NCI-H446 treated with DMSO at 0.1 percent for 48 hours (cell line): ENCODE data around the gene RIOK3.
A peak's percentile ranks its signal among the peaks of the same experiment; 100 is the strongest.
"Not testable (repeated sequence)": the region's sequence is repeated elsewhere in the genome, so short reads cannot be mapped to it uniquely, and the experiment has no call there.

Source experiments
- DNase-seq: peaks from one replicate; lab custom pipeline; 2025; lab: John Stamatoyannopoulos, UW

RIOK3 gene

DNA sequence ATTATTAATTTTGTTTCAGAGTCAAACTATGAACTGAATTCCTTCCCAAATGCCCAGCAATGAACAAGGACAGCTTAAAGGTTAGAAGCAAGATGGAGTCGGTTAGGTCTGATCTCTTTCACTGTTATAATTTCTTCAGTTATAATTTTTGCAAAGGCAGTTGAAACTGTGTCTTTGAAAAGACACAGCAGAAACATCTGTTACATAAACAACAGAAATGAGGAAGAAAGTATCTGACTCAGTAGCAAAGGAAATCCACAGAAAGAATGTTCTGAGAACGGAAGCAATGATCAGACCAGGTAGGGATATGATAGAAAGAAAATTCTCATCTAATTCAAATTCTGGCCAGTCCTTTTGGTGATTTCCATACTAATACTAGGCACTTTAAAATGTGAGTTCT lies 45.0 kb downstream of the RIOK3 start:
- no peak for DNase-seq

DNA sequence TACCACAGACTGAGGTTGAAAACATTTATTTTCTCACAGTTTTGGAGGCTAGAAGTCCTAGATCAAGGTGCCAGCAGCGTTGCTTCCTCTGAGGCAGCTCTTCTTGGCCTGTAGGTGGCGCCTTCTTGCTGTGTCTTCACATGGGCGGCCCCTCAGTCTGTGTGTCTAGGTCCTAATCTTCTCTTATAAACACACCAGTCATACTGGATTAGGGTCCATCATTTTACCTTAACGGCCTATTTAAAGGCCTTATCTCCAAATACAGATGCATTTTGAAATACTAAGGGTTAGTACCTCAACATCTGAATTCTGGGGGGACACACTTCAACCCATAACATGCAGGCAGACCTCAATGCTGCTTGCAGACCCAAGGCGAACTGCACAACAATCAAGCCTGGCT lies 45.8 kb downstream of the RIOK3 start:
- DNase-seq = peak; percentile 38

DNA sequence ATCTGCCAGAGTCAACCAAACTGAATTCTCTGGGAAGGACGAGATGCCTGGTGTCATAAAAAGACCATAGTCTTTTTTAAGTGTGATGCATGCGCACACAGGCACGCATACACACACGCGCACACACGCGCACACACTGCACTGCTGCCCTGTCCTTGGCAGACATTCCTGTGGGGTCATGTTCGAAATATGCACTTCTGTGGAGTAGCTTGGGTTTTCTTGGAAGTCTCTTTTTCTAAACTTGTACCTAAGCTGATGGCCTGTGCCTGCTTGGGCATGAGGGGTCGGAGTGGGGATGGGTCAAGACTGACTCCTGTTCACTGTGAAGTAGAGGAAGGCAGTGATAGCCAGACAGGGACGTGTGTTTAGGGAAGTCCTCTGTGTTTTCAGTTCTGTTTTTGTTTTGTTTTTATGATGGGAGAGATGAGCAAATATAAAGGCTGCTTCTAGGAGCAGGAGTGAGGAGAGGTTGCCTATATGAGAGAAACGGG lies 46.2 kb downstream of the RIOK3 start:
- DNase-seq = no peak

- DNase-seq = no peak
These were observed 48.5 kb downstream of the RIOK3 start for GRCh38 chr18:23501626-23502025.

- no peak for DNase-seq
These were observed 49.5 kb downstream of the RIOK3 start for GRCh38 chr18:23502516-23503037.

DNA sequence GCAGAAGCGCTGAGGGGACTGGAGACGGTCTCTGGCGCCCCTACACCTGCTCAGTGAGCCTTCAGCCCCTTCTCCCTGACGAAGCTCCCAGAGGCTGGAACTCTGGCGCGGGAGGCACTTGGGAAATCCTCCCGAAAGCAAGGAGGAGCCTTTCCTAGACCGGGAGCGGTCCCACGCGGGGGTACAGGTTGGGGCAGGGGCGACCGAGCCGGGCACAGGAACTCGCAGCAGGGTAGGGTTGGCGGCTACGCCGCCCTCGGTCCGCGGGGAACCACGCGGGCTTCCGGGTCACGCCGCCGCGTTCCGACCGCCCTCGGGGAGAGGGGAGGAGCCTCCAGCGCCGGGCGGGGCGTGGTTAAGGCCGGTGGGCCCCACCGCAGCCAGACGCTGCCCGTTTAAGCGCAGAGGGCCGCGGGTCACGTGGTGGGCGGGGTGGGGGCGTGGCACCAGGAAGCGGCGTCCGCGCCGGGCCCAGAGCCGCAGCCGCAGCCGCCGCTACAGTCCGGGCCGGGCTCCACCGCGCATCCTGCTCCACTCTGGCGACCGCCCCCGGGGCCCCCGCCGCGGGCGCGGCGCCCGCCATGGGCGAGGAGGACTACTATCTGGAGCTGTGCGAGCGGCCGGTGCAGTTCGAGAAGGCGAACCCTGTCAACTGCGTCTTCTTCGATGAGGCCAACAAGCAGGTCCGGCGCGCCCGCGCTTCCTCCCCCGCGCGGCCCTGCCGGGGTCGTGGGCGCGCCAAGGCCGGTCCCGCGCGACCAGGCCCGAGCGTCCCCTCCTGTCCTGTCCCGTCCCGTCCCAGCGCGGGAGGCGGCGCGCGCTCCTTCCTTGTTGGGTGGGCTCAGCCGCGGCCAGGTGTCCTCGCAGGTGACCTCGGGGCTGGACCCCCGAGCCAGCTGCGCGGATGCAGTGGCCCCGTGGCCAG lies 50.2 kb downstream of the RIOK3 start, which contains the start of gene RMC1:
Gene RMC1 (plus strand): TSS at position 474 of the 925 bp plus-strand sequence. CDS start 108 bp downstream, at position 582.
- DNase-seq = peak; percentile 70

DNA sequence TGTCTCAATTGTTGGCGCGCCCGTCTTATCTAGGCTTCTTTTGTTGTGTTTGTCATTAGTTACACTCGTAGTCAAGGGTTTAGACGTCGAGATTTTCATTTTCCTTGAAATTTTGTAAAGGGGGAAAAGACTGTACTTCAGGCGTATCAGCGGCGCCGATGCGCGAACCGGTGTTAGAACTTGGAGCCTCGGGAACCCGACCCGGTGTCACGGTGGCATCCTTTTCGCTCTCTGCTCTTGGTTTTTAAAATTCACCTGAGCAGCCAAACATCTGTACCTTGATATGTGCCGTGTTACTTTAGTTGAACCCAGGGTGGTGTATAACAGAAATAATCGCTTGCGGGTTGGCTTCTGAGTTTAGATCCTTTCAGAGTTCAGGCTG lies 50.9 kb downstream of the RIOK3 start:
- no peak for DNase-seq

GRCh38 chr18:23504720-23505119 lies 51.6 kb downstream of the RIOK3 start:
- DNase-seq = no peak

- no peak for DNase-seq
These were observed 53.3 kb downstream of the RIOK3 start for GRCh38 chr18:23506393-23506792.

- not testable (repeated sequence) for DNase-seq
These were observed 57.8 kb downstream of the RIOK3 start for GRCh38 chr18:23510923-23511322.

- not testable (repeated sequence) for DNase-seq
These were observed 59.1 kb downstream of the RIOK3 start for GRCh38 chr18:23512216-23512615.

GRCh38 chr18:23512641-23513040 lies 59.6 kb downstream of the RIOK3 start:
- DNase-seq = no peak

- DNase-seq = peak; percentile 23
These were observed 62.9 kb downstream of the RIOK3 start for GRCh38 chr18:23515911-23516546.

GRCh38 chr18:23519734-23520133 lies 66.6 kb downstream of the RIOK3 start:
- DNase-seq = no peak

DNA sequence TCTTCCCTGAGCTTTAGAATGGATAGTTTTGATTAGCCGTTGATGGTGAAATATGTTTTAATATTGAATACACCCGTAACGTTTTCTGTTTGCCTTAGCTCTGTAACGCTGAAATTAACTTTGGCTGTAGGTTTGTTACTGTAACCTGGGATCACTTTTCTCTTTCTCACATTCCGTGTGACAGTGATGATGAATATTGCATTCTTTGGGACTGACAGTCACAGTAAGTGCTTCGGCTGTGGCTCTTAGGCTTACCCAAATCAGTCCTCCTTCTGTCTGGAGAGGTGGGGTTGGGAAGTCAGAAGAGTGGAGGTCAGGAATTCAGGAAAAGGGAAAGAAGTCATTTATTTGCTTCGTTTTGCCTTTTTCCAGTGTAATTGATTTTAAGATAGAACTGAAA lies 68.2 kb downstream of the RIOK3 start:
- no peak for DNase-seq

- no peak for DNase-seq
These were observed 68.8 kb downstream of the RIOK3 start for GRCh38 chr18:23521907-23522306.

DNA sequence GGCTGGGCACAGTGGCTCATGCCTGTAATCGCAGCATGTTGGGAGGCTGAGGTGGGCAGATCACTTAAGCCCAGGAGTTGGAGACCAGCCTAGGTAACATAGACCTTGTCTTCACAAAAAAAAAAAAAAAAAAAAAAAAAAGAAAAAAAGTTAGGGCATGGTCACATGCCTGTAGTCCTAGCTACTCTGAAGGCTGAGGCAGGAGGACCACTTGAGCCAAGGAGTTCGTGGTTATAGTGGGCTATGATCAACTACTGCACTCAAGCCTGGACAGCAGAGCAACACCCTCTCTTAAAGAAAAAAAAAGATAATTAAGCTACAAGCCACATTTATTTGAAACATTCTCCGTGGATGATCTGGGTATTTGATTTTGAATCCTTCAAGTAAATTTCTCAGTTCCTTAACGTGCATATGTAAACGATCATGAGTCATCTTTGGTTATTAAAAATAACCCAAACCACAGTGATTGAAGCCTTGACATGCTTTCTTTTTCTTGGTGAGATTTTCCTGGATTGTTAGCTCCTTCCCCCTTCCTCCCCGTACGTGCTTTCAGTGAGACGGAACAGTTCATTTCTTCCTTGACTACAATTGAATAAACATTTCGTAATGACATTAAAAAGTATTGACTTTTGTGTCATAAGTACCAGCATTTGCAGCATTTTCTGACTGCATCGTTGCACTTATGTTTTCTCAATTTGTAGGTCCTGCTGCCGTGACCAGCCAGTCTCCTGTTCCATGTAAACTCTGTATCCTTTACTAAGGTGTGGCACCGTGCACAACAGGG lies 70.5 kb downstream of the RIOK3 start:
- no peak for DNase-seq

DNA sequence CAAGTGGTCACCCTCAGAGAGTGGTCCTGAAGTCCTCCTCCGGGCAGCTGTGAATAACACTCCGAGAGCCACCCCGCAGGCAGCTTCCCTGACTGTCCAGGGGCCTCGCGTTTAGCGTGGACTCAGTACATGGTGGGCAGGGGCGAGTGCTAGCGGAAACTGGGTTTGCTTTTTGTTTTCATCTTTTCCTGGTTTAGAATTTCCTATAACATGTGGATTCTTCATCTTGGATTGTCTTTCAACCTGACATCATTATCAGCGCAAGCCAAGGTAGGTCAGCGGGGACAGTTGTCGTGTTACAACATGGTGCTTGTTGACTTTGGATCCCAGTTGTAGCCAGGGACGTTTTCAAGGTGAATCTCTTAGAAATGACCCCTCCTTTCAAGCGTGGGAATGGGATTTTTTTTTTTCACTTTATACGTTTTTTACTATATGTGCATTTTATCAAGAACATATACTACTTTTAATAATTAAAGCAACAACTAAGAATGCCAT lies 71.2 kb downstream of the RIOK3 start:
- DNase-seq = no peak

DNA sequence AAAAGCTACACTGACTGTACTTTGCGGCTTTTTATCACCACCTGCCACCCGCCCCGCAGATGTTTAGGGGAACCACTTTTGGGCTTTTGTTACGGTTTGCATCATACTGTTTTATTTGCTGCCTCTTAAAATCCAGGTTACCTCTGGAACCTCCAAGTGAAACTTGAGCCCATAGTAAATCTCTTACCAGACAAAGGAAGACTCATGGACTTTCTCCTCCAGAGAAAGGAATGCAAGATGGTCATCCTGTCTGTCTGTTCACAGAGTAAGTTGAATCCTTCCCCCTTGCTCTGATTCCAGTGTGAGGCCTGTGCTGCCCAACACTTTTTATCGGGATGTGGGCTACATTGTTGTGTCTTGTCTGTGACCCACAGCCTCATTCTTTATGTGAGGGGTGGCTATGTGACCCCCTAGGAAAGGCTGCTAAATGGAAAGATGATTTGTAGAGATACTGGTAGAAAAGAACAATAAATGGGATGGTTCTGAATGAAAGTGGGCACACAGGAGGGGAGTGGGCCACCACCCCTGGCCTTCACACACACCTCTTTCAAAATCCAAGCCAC lies 73.5 kb downstream of the RIOK3 start:
- DNase-seq = no peak

DNA sequence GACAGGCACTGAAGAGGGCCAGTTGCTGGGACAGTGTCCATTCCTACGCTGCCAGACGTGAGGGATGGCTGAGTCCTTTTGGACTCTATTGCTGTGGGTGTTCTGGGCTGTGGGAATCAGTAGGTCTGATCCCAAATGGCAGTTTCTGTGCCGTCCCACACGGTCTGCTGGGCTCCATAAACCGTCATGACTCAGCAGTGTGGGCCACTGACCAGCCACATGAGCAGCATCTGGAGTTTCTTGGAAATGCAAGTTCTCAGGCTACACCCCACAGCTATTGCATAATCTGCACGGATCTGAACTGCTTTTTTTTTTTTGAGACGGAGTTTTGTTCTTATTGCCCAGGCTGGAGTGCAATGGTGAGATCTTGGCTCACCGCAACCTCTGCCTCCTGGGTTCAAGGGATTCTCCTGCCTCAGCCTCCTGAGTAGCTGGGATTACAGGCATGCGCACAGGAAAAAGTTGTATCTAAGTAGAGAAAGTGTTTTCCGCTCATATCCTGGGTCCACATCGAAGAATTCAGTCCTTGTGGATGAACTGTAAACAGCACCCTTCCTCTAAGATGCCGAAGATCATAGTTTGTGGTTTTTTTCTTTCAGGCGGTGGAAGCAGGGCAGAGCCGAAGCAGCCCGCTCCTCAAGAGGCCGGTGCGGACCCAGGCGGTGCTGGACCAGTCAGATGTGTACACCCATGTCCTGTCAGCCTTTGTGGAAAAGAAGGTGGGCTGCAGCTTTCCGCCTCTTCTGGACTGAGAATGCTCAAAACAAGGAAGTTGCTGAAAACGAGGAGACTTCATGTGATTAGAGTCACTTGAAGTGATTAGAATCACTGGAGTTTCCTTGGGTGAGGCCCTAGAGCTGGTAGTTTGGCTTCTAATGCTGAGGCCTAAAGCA lies 75.7 kb downstream of the RIOK3 start:
- no peak for DNase-seq

GRCh38 chr18:23529604-23530003 lies 76.5 kb downstream of the RIOK3 start:
- DNase-seq = no peak
